Ovary (tissue), 3 donors: ENCODE measurements around the gene PLCG1.

Experiments
- CTCF ChIP-seq, 3 donors: fragments of 450-650 bp in 2 of 3; fragments of 200-600 bp in 1 of 3; IDR thresholded peaks; one replicate each; pipeline versions ENCODE4 v1.5.1 to v1.8.0; 2016 to 2022; ENCODE audit warnings: antibody characterized with exemption in 3 of 3, mild to moderate bottlenecking in 1 of 3
- EP300 ChIP-seq: sonication (generic); formaldehyde crosslinking; IDR thresholded peaks from one replicate; pipeline ENCODE4 v1.6.1; 2017; ENCODE audit warnings: antibody characterized with exemption
- POLR2A ChIP-seq: fragments of 450-650 bp; IDR thresholded peaks from one replicate; pipeline ENCODE4 v1.6.1; 2017; ENCODE audit warnings: antibody characterized with exemption, mild to moderate bottlenecking, moderate library complexity
- donor health status: DM: no; HTN: no; CAD: no.

GRCh38 chr20:41089555-41089954 is 47.8 kb upstream of the PLCG1 start:
- TF ChIP-seq POLR2A (no peak), EP300 (no peak), CTCF (IDR thresholded peaks at IDR 0.05) (no peak)
